Stimulated activated CD4-positive, alpha-beta T cell treated with anti-CD3 and anti-CD28 coated beads, Interleukin-2, amount 100 ng/mL, for 4 hours (primary cell): ENCODE data around the gene DDX53.

Experiments
- DNase-seq: peaks from one replicate; pipeline ENCODE4 v3.0.0-alpha.2; 2020; ENCODE audit warnings: low read depth

Gene DDX53

GRCh38 chrX:22999696-23000223, at the start of gene DDX53:
Gene DDX53 (plus strand): TSS chrX:22999960. CDS start chrX:23000058, 98 bp downstream.
- no peak for DNase-seq

- no peak for DNase-seq
These were observed 49.2 kb upstream of the DDX53 start for GRCh38 chrX:22950269-22951266.

DNA sequence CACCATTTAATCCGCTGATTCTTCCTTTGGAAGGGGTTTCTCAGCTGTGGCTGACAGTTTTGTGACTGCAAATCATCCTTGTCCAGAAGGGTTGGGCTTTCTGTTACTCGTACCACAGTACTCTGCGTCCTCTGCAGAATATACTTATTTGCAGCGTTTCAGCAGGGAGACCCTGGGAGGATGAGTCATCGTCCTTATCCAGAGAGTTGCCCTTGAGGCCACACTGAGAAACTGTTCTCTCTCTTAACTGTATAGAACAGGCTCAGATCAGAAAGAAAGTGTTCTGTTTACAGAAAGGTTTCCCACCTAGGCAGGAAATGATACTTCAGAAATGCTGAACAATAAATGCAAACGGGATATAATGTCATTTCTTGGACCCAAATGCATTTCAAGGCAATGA, 47.8 kb upstream of the DDX53 start:
- no peak for DNase-seq

DNA sequence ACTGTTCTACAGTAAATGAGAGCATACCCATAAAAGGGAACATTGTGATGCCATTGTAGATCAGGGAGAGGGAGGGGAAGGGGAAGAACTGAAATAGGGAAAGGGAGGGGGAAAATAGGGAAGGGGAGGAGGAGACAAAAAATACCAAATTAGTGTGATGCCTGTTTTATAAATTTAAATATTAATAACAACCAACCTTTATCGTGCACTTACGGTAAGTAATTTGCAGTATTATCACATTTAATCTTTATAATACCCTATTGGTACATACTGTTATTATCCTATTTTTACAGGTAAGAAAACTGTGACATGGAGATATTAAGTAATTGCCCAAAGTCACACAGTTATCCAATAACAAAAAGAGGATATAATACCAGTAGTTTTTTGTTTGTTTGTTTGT, 41.5 kb upstream of the DDX53 start:
- no peak for DNase-seq

DNA sequence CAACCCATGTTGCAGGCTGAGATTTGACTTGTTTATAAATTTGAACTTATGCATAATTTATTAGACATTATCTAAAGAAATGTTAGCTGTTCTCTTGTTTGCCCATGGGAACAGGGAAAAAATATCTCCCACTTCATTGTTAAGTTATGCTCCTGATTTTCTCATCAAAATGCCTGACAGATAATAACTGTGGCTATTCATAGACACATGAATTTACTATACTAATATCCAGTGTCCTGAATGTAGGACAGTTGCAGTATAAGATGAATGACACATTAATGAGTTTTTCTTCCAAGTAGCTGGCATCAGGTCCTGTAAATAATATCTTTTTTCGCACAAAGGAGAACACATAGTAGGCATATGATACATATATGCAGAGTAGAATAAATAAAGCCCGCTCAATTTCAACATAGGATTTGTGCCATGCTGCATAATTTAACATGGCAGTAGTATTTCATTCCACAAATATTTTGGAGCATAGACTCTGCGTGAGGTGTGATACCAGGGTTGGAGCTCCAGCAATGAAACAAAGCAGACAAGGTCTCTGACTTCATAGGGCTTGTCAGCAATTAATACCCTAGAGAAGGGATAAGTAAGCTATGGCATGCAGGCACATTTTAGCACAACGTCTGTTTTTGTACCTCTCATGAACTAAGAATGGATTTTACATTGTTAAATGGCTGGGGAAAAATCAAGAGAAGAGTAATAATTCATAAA, 40.4 kb upstream of the DDX53 start:
- no peak for DNase-seq

DNA sequence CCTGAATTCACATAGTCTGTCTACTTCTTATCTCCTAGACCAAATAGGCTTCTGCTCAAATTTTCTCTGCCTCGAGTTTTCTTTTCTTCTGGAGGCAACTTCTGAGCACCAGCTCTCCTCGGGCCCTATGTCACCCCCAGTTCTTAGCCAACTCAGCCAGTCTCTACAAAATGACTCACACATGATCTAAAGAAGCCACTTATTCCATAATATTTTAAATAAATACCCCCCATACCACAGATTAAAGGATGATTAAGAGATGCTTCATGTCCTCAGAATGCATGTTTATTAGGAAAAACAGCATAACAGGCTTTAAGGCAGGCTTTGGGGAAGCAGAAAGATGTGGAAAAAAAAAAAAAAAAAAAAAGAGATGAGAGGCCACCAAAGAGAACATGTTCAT, 36.6 kb upstream of the DDX53 start:
- DNase-seq = no peak

DNA sequence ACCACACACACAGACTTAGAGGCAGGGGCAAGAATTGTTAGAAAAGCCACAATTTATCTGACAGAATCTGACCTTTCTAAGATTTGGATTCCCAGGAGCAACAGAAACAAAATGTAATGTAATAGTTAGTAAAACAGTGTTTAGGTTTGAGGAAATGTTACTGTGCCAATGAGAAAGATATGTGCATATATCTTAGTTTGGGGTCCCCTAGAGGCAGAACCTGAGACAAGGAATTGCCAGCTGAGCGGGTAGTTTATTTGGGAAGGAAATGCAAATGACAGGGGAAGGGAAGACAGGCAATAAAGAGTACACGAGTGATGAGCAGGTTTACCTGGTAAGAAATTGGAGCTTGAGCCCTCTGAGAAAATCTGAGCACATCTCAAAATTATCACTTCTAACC, 31.3 kb upstream of the DDX53 start:
- no peak for DNase-seq

DNA sequence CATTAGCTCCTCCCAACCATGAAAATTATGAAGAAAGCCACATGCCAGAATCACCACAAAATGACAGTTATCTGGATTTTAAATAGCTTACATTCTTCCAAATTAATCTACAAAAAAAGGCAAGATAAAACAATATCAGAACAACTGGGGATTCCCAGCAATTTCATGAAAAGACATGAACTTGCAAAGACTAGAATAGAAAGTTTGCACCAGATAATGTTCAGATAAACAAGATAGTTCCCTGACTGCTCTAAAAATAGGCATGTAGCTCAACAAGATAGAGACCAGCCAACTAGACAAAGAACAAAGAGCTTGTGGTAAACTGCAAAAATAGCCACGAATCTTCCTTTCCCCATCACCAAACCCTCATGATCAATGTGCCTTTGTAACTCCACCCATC, 30.3 kb upstream of the DDX53 start:
- DNase-seq = no peak

GRCh38 chrX:22970861-22971260, 28.9 kb upstream of the DDX53 start:
- DNase-seq = no peak

DNA sequence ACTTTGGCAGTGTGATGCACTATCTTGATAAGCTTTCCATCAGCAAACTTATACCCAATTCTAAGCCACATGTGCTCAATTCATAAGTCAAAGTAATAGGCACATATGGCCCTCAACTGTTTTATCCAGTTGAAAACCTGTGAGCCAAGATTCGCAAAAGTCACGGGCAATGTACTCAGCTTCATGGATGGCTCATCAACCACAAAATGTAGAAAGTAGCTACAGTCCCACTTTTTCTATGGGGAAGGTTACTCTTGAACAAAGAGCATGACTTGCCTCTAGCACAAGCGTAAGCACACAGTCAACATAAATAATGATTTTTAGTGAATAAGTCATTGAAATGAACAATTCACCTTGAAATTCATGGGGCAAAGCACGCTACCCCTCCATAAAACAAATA, 25.1 kb upstream of the DDX53 start:
- DNase-seq = no peak

DNA sequence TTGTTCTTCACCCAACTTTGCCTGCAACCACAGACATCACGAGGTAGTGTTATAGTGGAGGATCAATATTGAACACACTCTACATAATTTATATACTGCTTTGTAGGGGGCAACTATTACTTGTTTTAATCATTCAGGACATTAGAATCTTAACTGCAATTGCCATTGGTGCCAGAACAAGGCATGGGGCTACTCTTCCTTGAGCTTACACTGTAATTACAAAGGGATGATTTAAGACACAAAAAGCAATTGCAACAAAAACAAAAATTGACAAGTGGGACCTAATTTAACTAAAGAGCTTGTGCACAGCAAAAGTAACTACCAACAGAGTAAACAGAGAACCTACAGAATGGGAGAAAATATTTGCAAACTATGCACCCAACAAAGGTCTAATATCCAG, 24.0 kb upstream of the DDX53 start:
- DNase-seq = no peak

- DNase-seq = no peak
These were observed 13.8 kb upstream of the DDX53 start for GRCh38 chrX:22985958-22986357.

GRCh38 chrX:22987452-22987851, 12.3 kb upstream of the DDX53 start:
- no peak for DNase-seq

GRCh38 chrX:23003116-23003515, 3.4 kb downstream of the DDX53 start:
- no peak for DNase-seq

- DNase-seq = no peak
These were observed 8.8 kb downstream of the DDX53 start for GRCh38 chrX:23008431-23009099.

GRCh38 chrX:23012162-23012561, 12.4 kb downstream of the DDX53 start:
- DNase-seq = no peak

- no peak for DNase-seq
These were observed 12.9 kb downstream of the DDX53 start for GRCh38 chrX:23012636-23013035.

DNA sequence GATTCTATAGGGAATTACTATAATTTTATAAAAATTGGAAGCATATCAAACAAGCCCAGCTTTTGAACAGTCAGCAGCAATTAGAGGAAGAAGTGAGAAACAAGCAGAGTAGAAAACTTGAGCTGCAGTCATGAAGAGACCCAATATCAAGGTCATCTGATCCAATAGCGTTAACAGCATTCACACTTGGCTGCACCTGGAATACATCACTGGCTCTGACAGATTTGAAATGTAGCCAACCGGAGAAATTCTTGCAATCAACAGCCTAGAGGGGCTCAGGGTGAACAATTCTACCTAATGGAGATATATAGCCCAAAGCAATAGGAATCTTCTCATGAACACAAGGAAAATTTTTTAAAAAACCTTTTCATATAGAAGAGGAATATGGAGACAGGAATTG, 13.6 kb downstream of the DDX53 start:
- DNase-seq = no peak

DNA sequence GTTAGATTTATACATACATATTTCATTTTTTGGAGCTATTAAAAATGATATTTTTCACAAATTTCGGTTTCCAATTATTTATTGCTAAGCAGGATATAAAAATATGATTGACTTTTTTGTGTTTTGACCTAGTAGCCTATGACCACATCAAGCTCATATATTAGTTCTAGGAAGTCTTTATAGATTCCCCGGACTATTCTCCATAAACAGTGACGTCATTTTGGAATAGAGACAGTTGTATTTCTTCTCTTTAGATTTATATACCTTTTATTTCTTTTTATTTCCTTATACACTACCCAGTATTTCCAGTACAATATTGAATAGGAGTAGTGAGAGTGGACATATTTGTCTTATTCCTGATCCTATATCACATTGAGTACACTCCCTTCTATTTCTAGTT, 31.8 kb downstream of the DDX53 start:
- DNase-seq = no peak

DNA sequence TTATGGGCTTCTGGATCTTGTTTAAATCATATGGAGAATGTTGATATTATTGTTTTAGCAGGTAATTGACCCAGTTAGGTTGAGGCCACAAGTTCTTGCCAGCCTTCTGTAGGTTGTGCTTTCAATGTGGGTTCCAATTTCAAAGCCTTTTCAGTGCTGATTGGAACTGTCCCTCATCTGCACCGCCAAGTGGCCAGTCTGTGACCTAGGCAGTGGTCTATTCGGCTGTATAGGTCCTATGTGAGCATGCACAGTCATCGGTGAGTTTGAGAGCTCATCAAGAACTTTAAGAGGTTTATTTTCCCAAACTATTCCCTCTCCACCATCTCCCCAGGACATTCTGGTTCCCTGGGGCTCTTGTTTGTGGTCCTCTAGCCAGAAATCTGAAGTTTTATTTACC, 35.7 kb downstream of the DDX53 start:
- no peak for DNase-seq

DNA sequence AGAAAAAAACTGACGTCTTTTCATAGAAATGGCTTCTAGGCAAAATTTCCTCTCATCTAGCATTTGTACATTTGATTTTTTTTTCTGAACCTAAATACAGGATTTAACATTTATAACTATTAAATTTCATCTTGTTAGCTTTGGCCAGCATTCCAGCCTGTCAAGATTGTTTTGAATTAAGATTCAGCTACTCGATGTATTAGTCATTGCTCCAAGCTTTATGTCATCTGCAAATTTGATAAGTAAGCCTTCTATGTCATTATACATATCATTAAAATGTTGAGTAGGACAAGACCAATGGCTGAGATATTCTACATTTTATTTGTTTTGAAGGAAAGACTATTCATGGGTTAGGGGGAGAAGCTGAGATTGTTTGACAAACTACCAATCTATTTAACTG, 46.7 kb downstream of the DDX53 start:
- DNase-seq = no peak

DNA sequence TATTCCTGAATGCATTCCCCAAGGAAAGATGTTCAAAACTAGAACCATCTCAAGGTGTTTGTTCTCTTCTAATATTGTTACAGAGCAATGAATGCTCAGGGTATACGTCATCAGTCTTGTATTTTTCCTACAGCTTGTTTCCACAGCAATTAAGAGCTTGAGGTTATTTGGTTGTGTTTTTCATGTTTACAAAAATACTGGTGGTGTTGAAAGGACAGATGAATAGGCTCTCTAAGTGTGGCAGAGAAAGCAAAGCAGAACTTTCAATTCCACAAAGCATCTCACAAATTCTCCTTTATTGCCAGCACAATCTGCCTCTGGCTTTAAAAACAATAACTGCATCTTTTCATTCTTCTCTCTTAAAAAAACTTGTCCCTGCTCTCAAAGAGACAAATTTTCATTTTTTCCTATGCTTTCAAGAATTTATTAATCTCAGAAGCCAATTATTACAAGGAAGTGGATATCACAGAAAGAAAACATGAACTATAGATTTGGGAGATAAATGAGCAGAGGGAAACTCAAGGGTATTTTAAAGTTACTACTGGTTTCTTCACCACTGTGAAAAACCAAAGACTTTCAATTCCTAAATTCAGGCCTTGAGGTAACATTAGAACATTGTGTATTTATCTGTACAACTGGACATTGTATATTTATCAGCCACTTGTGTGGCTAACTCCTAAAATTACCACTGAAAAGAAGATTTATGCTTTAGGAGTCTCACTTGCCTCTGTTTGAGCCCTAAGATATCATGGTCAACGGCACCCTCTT, 49.2 kb downstream of the DDX53 start:
- DNase-seq = no peak
